Measurements from ENCODE around the gene TBXAS1. TPM values are rescaled to one million over a fixed set of nuclear protein-coding genes. Genes with fewer than 3 reads are reported as not detected.

TBXAS1 gene
- total and polyA plus RNA-seq, 2 donors (not counting 3 experiments of a cell fraction or from before 2014, with no cell fraction given): 2.1 to 4.3 TPM

DNA sequence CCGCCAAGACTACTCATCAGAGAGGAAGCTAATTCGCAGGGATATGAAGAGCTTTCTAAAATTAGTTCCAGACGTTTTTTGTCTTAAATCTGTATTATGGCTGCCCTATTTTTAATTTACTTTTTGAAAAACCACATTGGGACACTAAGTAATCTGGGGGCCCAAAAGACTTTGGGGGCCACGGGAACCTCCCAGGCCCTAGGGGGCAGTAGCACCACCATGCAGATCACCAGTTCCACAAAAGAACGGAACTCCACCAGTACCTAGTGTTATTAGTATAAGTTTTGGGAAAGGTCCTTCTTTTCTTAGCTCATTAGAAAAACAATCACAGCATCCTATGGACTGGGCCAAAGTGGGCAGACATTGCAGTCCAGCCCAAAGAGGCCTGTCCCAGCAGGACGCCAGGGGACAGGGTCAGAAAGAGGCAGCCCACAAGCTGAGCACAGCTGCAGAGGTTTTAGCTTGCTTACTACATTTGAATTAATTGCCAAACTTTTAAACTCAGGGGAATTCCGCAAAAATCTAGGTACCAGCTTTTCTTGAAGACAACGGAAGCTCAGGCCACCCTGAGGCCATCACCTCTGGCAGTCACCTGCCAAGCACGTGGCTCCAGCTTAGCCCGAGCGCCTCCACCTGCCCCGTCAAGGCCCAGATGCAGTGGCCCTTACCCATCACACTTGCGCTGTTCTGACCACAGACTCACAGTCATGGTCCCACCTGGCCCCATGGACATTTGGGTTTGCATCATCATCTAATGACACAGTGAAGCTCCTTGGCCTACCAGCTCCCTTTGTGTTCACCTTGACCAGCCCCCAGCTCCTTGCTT, 158.8 kb downstream of the TBXAS1 start:
- POLR2A ChIA-PET: no interaction called here
- H3K9ac ChIP-seq (replicated peaks; ENCODE audit: extremely low read depth, insufficient read depth, low read length): no peak overlapping the region
- no peak overlapping the region for H3K4me3 ChIP-seq (replicated peaks in 1 of 3; ENCODE audit: insufficient read depth in 1 of 3, low read depth in 1 of 3, low read length in 3 of 3)
- no peak overlapping the region for H2AFZ ChIP-seq (ENCODE audit: low read depth, low read length)
- no peaks in the 10 kb centered on the region for H3K79me2 ChIP-seq (ENCODE audit: control insufficient read depth, insufficient read depth, low read length)
- H3K36me3 ChIP-seq (ENCODE audit: control insufficient read depth in 2 of 2, extremely low read depth in 1 of 2, insufficient read depth in 2 of 2, low read length in 2 of 2): no peaks in the 10 kb centered on the region
- no peaks in the 10 kb centered on the region for H3K4me1 ChIP-seq (ENCODE audit: control insufficient read depth, extremely low read depth, insufficient read depth, low read length)
- no peak overlapping the region for H3K4me2 ChIP-seq (ENCODE audit: insufficient read depth, low read length)
- intact Hi-C loops (cut with micrococcal nuclease) (no loop called here), dilution Hi-C loops (cut with MboI; ENCODE audit: extremely low pct_ligation_motif_present, low sequenced_read_pairs) (no loop called here)
- no TSS peak for BruUV-seq (replicated peaks)
- no peak overlapping the region for H3K27ac ChIP-seq (ENCODE audit: insufficient read depth, low read depth, low read length)
- no peaks in the 10 kb centered on the region for H4K20me1 ChIP-seq (replicated peaks; ENCODE audit: control insufficient read depth, extremely low read depth, insufficient read depth, low read length)
- TF ChIP-seq, protein P1, sequence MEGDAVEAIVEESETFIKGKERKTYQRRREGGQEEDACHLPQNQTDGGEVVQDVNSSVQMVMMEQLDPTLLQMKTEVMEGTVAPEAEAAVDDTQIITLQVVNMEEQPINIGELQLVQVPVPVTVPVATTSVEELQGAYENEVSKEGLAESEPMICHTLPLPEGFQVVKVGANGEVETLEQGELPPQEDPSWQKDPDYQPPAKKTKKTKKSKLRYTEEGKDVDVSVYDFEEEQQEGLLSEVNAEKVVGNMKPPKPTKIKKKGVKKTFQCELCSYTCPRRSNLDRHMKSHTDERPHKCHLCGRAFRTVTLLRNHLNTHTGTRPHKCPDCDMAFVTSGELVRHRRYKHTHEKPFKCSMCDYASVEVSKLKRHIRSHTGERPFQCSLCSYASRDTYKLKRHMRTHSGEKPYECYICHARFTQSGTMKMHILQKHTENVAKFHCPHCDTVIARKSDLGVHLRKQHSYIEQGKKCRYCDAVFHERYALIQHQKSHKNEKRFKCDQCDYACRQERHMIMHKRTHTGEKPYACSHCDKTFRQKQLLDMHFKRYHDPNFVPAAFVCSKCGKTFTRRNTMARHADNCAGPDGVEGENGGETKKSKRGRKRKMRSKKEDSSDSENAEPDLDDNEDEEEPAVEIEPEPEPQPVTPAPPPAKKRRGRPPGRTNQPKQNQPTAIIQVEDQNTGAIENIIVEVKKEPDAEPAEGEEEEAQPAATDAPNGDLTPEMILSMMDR (IDR thresholded peaks at IDR 0.05; ENCODE audit: extremely low read depth in 1 of 2, insufficient read depth in 1 of 2, low read depth in 1 of 2, low read length in 2 of 2): no peak
- TF ChIP-seq FOS (IDR thresholded peaks at IDR 0.05; ENCODE audit: borderline replicate concordance, insufficient read depth, low read length): no peak
- no peak for TF ChIP-seq POLR2A (IDR thresholded peaks at IDR 0.05; ENCODE audit: low read depth, low read length)
- no peak for TF ChIP-seq MYC (IDR thresholded peaks at IDR 0.05; ENCODE audit: low read depth, low read length)
- TF ChIP-seq, protein P2, sequence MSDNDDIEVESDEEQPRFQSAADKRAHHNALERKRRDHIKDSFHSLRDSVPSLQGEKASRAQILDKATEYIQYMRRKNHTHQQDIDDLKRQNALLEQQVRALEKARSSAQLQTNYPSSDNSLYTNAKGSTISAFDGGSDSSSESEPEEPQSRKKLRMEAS (IDR thresholded peaks at IDR 0.05; ENCODE audit: insufficient read depth, insufficient read length): no peak
- TF ChIP-seq POLR2AphosphoS5 (IDR thresholded peaks at IDR 0.05; ENCODE audit: insufficient read depth, low read depth, low read length): no peak
- no peak for TF ChIP-seq JUN (IDR thresholded peaks at IDR 0.05; ENCODE audit: borderline replicate concordance, insufficient read depth, insufficient read length, low read depth)
- no peak for TF ChIP-seq EZH2 (IDR thresholded peaks at IDR 0.05; ENCODE audit: borderline replicate concordance, low read depth, low read length, severe bottlenecking)
- DNase-seq (ENCODE audit: low read depth, low spot score) (no peak), FAIRE-seq (no peak)
- no peaks in the 10 kb centered on the region for H3K9me3 ChIP-seq (replicated peaks; ENCODE audit: control insufficient read depth, insufficient read depth, low read length)
- no peaks in the 10 kb centered on the region for H3K9me1 ChIP-seq (replicated peaks; ENCODE audit: control insufficient read depth, extremely low read depth, insufficient read depth, low read length)
- CTCF ChIA-PET: interaction anchor here (0.9 to 2.2 kb wide), 7 partner anchors 17 to 386 kb away, joined by 3 to 10 read pairs (median 4); no protein-coding TSS in a partner anchor
- H3K27me3 ChIP-seq (ENCODE audit: control insufficient read depth in 2 of 2, insufficient read depth in 2 of 2, low read length in 2 of 2): peaks cover 0 to 6% of the 10 kb centered on the region in 2 experiments
